KOPT-K1 (cell line): ENCODE measurements around the gene USP6.
"Not testable (repeated sequence)": the region's sequence is repeated elsewhere in the genome, so short reads cannot be mapped to it uniquely, and the experiment has no call there.

Experiments
- H3K27ac ChIP-seq: fragments of 200-600 bp; sonication (generic); 2 replicates; pipeline ENCODE4 v1.5.1; 2016; ENCODE audit warnings: antibody characterized with exemption, mild to moderate bottlenecking, low read depth, low read length; ENCODE audit not compliant: poor library complexity, severe bottlenecking
- H3K36me3 ChIP-seq: fragments of 200-600 bp; sonication (generic); 2 replicates; pipeline ENCODE4 v1.5.1; 2017; ENCODE audit warnings: antibody characterized with exemption, mild to moderate bottlenecking, low read length, moderate library complexity; ENCODE audit not compliant: insufficient read depth
- H3K9me3 ChIP-seq: fragments of 200-600 bp; sonication (generic); 2 replicates; pipeline ENCODE4 v1.5.1; 2017; ENCODE audit warnings: antibody characterized with exemption, low read length, mild to moderate bottlenecking; ENCODE audit not compliant: insufficient read depth, poor library complexity, severe bottlenecking

The USP6 gene

GRCh38 chr17:5220074-5220473 lies 104.2 kb downstream of the USP6 start:
- no peaks in the 10 kb centered on the region for H3K36me3 ChIP-seq
- H3K27ac ChIP-seq, result no peak overlapping the region
- no peaks in the 10 kb centered on the region for H3K9me3 ChIP-seq

- H3K36me3 ChIP-seq, result not testable (repeated sequence)
These were observed 106.1 kb downstream of the USP6 start for GRCh38 chr17:5221912-5222311.

More at GRCh38 chr17:5221912-5222311, 106.1 kb downstream of the USP6 start:
- H3K9me3 ChIP-seq, H3K27ac ChIP-seq: not testable (repeated sequence)
